Fibroblast of pulmonary artery (primary cell): Measurements from ENCODE around the gene SCP2.

Experiments
- DNase-seq: peaks from one replicate; pipeline ENCODE4 v3.0.0-alpha.2; 2010; ENCODE audit warnings: low read depth
- H3K4me3 ChIP-seq: replicated peaks from 2 replicates; pipeline ENCODE4 v1.5.1; 2011; ENCODE audit warnings: low read depth, mild to moderate bottlenecking, control low read depth, low read length, moderate library complexity
- TF ChIP-seq, protein P1 (sequence below): IDR thresholded peaks from 2 replicates; pipeline ENCODE4 v1.5.1; 2011; ENCODE audit warnings: mild to moderate bottlenecking, control low read depth, low read length, inconsistent platforms; ENCODE audit errors: missing control alignments

SCP2 gene

DNA sequence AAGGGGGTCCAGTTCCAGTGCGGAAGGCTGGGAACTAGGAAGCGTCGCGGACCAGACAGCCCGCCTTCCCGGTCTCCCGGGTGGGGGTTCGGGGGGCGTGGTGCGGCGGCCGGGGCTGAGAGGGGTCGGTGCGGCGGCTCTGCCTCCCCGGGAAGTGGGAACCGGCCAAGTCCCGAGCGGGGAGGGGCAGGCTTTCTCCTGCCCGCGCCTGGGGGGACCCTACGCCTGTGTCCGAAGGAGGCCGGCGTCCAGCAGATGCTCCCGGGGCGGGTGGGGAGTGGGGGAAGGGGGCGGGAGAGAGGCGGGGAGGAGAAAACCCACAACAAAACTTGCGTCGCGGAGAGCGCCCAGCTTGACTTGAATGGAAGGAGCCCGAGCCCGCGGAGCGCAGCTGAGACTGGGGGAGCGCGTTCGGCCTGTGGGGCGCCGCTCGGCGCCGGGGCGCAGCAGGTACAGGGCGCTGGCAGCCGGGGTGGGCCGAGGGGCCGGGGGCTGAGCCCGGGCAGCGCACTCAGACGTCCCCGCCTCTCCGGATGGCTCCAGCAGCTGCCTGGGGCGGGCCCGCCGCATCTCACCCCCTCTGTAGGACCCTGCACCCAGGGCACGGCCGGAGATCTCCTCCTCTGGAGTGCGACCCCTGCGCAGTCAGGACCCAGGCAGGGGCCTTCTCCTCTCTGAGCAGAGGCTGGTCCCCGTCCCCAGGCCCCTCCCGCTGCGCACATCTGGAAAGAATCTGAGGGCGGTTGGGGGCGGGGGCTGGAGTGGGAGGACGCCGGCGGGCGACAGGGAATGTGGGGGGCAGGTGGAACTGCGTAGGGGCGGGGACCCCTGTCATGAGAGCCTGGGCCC, 135.0 kb downstream of the SCP2 start, which contains the start of gene PODN:
Gene PODN (plus strand): TSS at position 355 of the 849 bp plus-strand sequence. CDS start 7,643 bp downstream, outside the sequence.
- TF ChIP-seq, protein P1, sequence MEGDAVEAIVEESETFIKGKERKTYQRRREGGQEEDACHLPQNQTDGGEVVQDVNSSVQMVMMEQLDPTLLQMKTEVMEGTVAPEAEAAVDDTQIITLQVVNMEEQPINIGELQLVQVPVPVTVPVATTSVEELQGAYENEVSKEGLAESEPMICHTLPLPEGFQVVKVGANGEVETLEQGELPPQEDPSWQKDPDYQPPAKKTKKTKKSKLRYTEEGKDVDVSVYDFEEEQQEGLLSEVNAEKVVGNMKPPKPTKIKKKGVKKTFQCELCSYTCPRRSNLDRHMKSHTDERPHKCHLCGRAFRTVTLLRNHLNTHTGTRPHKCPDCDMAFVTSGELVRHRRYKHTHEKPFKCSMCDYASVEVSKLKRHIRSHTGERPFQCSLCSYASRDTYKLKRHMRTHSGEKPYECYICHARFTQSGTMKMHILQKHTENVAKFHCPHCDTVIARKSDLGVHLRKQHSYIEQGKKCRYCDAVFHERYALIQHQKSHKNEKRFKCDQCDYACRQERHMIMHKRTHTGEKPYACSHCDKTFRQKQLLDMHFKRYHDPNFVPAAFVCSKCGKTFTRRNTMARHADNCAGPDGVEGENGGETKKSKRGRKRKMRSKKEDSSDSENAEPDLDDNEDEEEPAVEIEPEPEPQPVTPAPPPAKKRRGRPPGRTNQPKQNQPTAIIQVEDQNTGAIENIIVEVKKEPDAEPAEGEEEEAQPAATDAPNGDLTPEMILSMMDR: no peak
- peak; percentile 38 for DNase-seq
- H3K4me3 ChIP-seq: peak within 1 kb of the TSS; percentile 64

DNA sequence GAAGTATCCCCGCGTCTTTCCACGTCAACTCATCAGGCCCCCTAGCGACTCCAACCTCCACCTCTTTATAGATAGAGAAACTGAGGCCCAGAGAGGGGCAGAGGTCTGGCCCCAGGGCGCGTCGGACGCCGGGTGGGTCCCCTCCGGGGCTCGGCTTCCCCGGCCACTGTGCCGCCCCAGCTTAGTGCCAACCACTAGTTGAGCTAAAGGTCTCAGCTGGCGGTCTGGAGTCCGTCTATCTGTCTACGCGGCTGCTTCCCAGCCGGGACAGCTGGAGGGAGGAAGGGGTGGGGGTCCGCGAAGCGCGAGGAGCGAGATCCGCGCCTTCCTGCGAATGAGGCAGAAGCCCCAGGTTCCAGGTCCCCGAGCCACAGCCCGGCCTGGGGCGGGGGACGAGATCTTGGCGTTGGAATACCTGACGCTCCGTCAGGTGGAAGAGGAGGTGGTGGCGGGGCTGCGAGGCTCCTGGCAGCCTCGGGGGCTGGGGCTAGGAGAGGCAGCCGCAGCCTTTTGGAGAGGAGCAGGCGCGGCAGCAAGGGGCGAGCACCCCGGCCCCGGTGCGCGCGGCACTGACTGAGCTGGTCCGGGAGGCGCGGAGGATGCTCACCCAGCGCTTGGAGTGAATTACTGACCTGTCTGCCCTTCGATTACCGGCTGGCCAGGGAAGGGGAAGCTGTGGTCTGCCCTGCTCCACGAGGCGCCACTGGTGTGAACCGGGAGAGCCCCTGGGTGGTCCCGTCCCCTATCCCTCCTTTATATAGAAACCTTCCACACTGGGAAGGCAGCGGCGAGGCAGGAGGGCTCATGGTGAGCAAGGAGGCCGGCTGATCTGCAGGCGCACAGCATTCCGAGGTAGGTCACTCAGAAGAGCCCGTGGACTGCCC, 135.9 kb downstream of the SCP2 start:
- H3K4me3 ChIP-seq: peak overlapping the region; percentile 64
- DNase-seq: no peak
- TF ChIP-seq, protein P1: no peak

- TF ChIP-seq, protein P1: no peak
- no peak overlapping the region for H3K4me3 ChIP-seq
- DNase-seq: no peak
Observed at GRCh38 chr1:53063744-53064515, 136.9 kb downstream of the SCP2 start.

- TF ChIP-seq, protein P1: no peak
- no peak overlapping the region for H3K4me3 ChIP-seq
- no peak for DNase-seq
Observed at GRCh38 chr1:53065391-53065790, 138.3 kb downstream of the SCP2 start.

DNA sequence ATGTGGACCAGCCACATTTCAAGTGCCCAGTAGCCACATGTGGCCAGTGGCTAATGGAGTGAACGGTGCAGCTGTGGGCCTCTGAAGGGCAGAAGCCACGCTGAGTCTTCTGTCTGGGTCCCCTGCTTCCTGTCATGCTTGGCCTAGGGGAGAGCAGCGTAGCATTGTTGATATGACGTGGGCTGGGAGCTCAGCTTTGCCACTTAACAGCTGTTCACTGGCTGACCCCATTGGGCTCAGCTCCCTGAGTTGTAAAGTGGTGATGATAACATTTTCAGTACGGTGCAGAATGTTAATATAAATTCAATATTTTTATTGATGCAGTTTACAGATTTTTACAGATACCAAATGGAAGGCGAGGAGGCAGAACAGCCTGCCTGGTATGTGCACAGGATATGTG, 139.4 kb downstream of the SCP2 start:
- no peak for DNase-seq
- H3K4me3 ChIP-seq: no peak overlapping the region
- TF ChIP-seq, protein P1: no peak
